NCI-H2171 treated with DMSO at 0.1 percent for 48 hours (cell line): ENCODE results near the gene CDK5RAP2.
"Not testable (repeated sequence)": the region's sequence is repeated elsewhere in the genome, so short reads cannot be mapped to it uniquely, and the experiment has no call there.

Source experiments
- DNase-seq: peaks from one replicate; lab custom pipeline; 2025; lab: John Stamatoyannopoulos, UW

The CDK5RAP2 gene

GRCh38 chr9:120513825-120514396, 66.1 kb downstream of the CDK5RAP2 start:
- DNase-seq = no peak

GRCh38 chr9:120510816-120511215, 69.2 kb downstream of the CDK5RAP2 start:
- DNase-seq = no peak

GRCh38 chr9:120507936-120508510, 71.9 kb downstream of the CDK5RAP2 start:
- DNase-seq = peak; percentile 82

- no peak for DNase-seq
These were observed 74.8 kb downstream of the CDK5RAP2 start for GRCh38 chr9:120505186-120505585.

GRCh38 chr9:120500733-120501132, 79.2 kb downstream of the CDK5RAP2 start:
- DNase-seq = no peak

GRCh38 chr9:120497865-120498264, 82.1 kb downstream of the CDK5RAP2 start:
- DNase-seq = peak; percentile 95

GRCh38 chr9:120496438-120496837, 83.5 kb downstream of the CDK5RAP2 start:
- DNase-seq = not testable (repeated sequence)

- DNase-seq = no peak
These were observed 88.9 kb downstream of the CDK5RAP2 start for GRCh38 chr9:120490888-120491595.

GRCh38 chr9:120486835-120487234, 93.1 kb downstream of the CDK5RAP2 start:
- DNase-seq = no peak

- no peak for DNase-seq
These were observed 93.6 kb downstream of the CDK5RAP2 start for GRCh38 chr9:120486347-120486746.

GRCh38 chr9:120485788-120486187, 94.2 kb downstream of the CDK5RAP2 start:
- no peak for DNase-seq

GRCh38 chr9:120484162-120484561, 95.8 kb downstream of the CDK5RAP2 start:
- DNase-seq = no peak

GRCh38 chr9:120482424-120483186, 97.4 kb downstream of the CDK5RAP2 start:
- no peak for DNase-seq

GRCh38 chr9:120481846-120482245, 98.1 kb downstream of the CDK5RAP2 start:
- DNase-seq = no peak

GRCh38 chr9:120481248-120481647, 98.7 kb downstream of the CDK5RAP2 start:
- DNase-seq = no peak

- peak; percentile 53 for DNase-seq
These were observed 99.3 kb downstream of the CDK5RAP2 start for GRCh38 chr9:120480707-120481106.

- no peak for DNase-seq
These were observed 101.8 kb downstream of the CDK5RAP2 start for GRCh38 chr9:120478208-120478607.

GRCh38 chr9:120477534-120478001, 102.4 kb downstream of the CDK5RAP2 start:
- peak; percentile 81 for DNase-seq

GRCh38 chr9:120475341-120475740, 104.6 kb downstream of the CDK5RAP2 start:
- no peak for DNase-seq

- no peak for DNase-seq
These were observed 105.2 kb downstream of the CDK5RAP2 start for GRCh38 chr9:120474591-120475243.

- no peak for DNase-seq
These were observed 106.4 kb downstream of the CDK5RAP2 start for GRCh38 chr9:120473608-120474007.
